Stimulated activated naive CD8-positive, alpha-beta T cell treated with anti-CD3 and anti-CD28 coated beads, Interleukin-15, Interleukin-2, amounts not matched to agents 100 ng/mL and 50 ng/mL, for 24 hours (primary cell): Measurements from ENCODE around the gene SLC5A10.

ENCODE experiments used
- H3K27ac Mint-ChIP-seq: one replicate; pipeline ENCODE4 v1.8.0; 2021; ENCODE audit warnings: mild to moderate bottlenecking, mixed read lengths
- H3K27me3 Mint-ChIP-seq: one replicate; pipeline ENCODE4 v1.8.0; 2021; ENCODE audit warnings: mixed read lengths
- H3K36me3 Mint-ChIP-seq: one replicate; pipeline ENCODE4 v1.8.0; 2021; ENCODE audit warnings: low read depth, mixed read lengths
- H3K4me1 Mint-ChIP-seq: one replicate; pipeline ENCODE4 v1.8.0; 2021; ENCODE audit warnings: low read depth, mixed read lengths
- H3K4me3 Mint-ChIP-seq: one replicate; pipeline ENCODE4 v1.8.0; 2021; ENCODE audit warnings: mild to moderate bottlenecking, mixed read lengths
- H3K9me3 Mint-ChIP-seq: one replicate; pipeline ENCODE4 v1.8.0; 2021; ENCODE audit warnings: mixed read lengths

SLC5A10 gene

GRCh38 chr17:18981335-18981641 is 29.3 kb downstream of the SLC5A10 start:
- H3K4me1 Mint-ChIP-seq, result no peaks in the 10 kb centered on the region
- no peak overlapping the region for H3K4me3 Mint-ChIP-seq
- H3K9me3 Mint-ChIP-seq, result no peaks in the 10 kb centered on the region
- peaks cover 12% of the 10 kb centered on the region for H3K36me3 Mint-ChIP-seq
- H3K27me3 Mint-ChIP-seq, result no peaks in the 10 kb centered on the region
- H3K27ac Mint-ChIP-seq, result no peak overlapping the region

GRCh38 chr17:18981642-18982424 is 29.9 kb downstream of the SLC5A10 start:
- Mint-ChIP-seq H3K27me3 (no peaks in the 10 kb centered on the region), H3K36me3 (peaks cover 11% of the 10 kb centered on the region), H3K9me3 (no peaks in the 10 kb centered on the region), H3K27ac (no peak overlapping the region), H3K4me3 (no peak overlapping the region), H3K4me1 (peaks cover 2% of the 10 kb centered on the region)

GRCh38 chr17:18984273-18985114 is 32.5 kb downstream of the SLC5A10 start:
- Mint-ChIP-seq H3K27me3 (no peaks in the 10 kb centered on the region), H3K4me3 (no peak overlapping the region), H3K36me3 (peaks cover 17% of the 10 kb centered on the region), H3K9me3 (no peaks in the 10 kb centered on the region), H3K4me1 (peaks cover 10% of the 10 kb centered on the region), H3K27ac (no peak overlapping the region)

- Mint-ChIP-seq H3K27ac (no peak overlapping the region), H3K4me3 (no peak overlapping the region), H3K9me3 (no peaks in the 10 kb centered on the region), H3K27me3 (no peaks in the 10 kb centered on the region), H3K36me3 (peaks cover 17% of the 10 kb centered on the region), H3K4me1 (peaks cover 10% of the 10 kb centered on the region)
Measured at GRCh38 chr17:18985475-18985874, 33.5 kb downstream of the SLC5A10 start.

GRCh38 chr17:18986541-18987229 is 34.7 kb downstream of the SLC5A10 start:
- Mint-ChIP-seq H3K27me3 (no peaks in the 10 kb centered on the region), H3K9me3 (no peaks in the 10 kb centered on the region), H3K4me3 (no peak overlapping the region), H3K27ac (no peak overlapping the region), H3K4me1 (peaks cover 10% of the 10 kb centered on the region), H3K36me3 (peaks cover 17% of the 10 kb centered on the region)

GRCh38 chr17:18987230-18987610 is 35.3 kb downstream of the SLC5A10 start:
- Mint-ChIP-seq H3K27me3 (no peaks in the 10 kb centered on the region), H3K9me3 (no peaks in the 10 kb centered on the region), H3K4me3 (no peak overlapping the region), H3K27ac (no peak overlapping the region), H3K4me1 (peaks cover 12% of the 10 kb centered on the region), H3K36me3 (peaks cover 17% of the 10 kb centered on the region)

GRCh38 chr17:18987862-18988545 is 36.0 kb downstream of the SLC5A10 start:
- H3K4me3 Mint-ChIP-seq, result no peak overlapping the region
- H3K36me3 Mint-ChIP-seq, result peaks cover 17% of the 10 kb centered on the region
- no peaks in the 10 kb centered on the region for H3K27me3 Mint-ChIP-seq
- H3K9me3 Mint-ChIP-seq, result no peaks in the 10 kb centered on the region
- H3K27ac Mint-ChIP-seq, result no peak overlapping the region
- peaks cover 20% of the 10 kb centered on the region for H3K4me1 Mint-ChIP-seq

GRCh38 chr17:18988546-18989173 is 36.7 kb downstream of the SLC5A10 start:
- no peak overlapping the region for H3K4me3 Mint-ChIP-seq
- H3K36me3 Mint-ChIP-seq, result peaks cover 24% of the 10 kb centered on the region
- H3K9me3 Mint-ChIP-seq, result no peaks in the 10 kb centered on the region
- no peaks in the 10 kb centered on the region for H3K27me3 Mint-ChIP-seq
- H3K27ac Mint-ChIP-seq, result no peak overlapping the region
- H3K4me1 Mint-ChIP-seq, result peaks cover 26% of the 10 kb centered on the region

- Mint-ChIP-seq H3K9me3 (peaks cover 5% of the 10 kb centered on the region), H3K4me3 (no peak overlapping the region), H3K27ac (no peak overlapping the region), H3K4me1 (peaks cover 32% of the 10 kb centered on the region), H3K36me3 (peaks cover 35% of the 10 kb centered on the region), H3K27me3 (no peaks in the 10 kb centered on the region)
Measured at GRCh38 chr17:18990331-18990730, 38.4 kb downstream of the SLC5A10 start.

GRCh38 chr17:18991531-18992315 is 39.8 kb downstream of the SLC5A10 start:
- peaks cover 42% of the 10 kb centered on the region for H3K36me3 Mint-ChIP-seq
- H3K9me3 Mint-ChIP-seq, result peaks cover 10% of the 10 kb centered on the region
- H3K27me3 Mint-ChIP-seq, result no peaks in the 10 kb centered on the region
- H3K4me1 Mint-ChIP-seq, result peaks cover 31% of the 10 kb centered on the region
- H3K27ac Mint-ChIP-seq, result no peak overlapping the region
- no peak overlapping the region for H3K4me3 Mint-ChIP-seq

GRCh38 chr17:18992454-18993130 is 40.6 kb downstream of the SLC5A10 start:
- Mint-ChIP-seq H3K27me3 (no peaks in the 10 kb centered on the region), H3K4me1 (peaks cover 24% of the 10 kb centered on the region), H3K36me3 (peaks cover 42% of the 10 kb centered on the region), H3K9me3 (peaks cover 10% of the 10 kb centered on the region), H3K27ac (no peak overlapping the region), H3K4me3 (no peak overlapping the region)

GRCh38 chr17:18993905-18994526 is 42.1 kb downstream of the SLC5A10 start:
- Mint-ChIP-seq H3K36me3 (peaks cover 39% of the 10 kb centered on the region), H3K27me3 (no peaks in the 10 kb centered on the region), H3K4me3 (no peak overlapping the region), H3K9me3 (peaks cover 10% of the 10 kb centered on the region), H3K4me1 (peaks cover 22% of the 10 kb centered on the region), H3K27ac (no peak overlapping the region)

- Mint-ChIP-seq H3K9me3 (peaks cover 10% of the 10 kb centered on the region), H3K27ac (no peak overlapping the region), H3K4me1 (peaks cover 22% of the 10 kb centered on the region), H3K4me3 (no peak overlapping the region), H3K27me3 (no peaks in the 10 kb centered on the region), H3K36me3 (peaks cover 39% of the 10 kb centered on the region)
Measured at GRCh38 chr17:18994631-18995030, 42.7 kb downstream of the SLC5A10 start.
